ENCODE measurements around the gene ERH.

ERH gene

GRCh38 chr14:69355154-69355597 lies 42.9 kb downstream of the ERH start:
- no peak for DNase-seq

GRCh38 chr14:69354383-69355153 lies 43.5 kb downstream of the ERH start:
- DNase-seq, result no peak

- DNase-seq, result no peak
These were observed 44.9 kb downstream of the ERH start for GRCh38 chr14:69353168-69353567.

- DNase-seq, result no peak
These were observed 46.2 kb downstream of the ERH start for GRCh38 chr14:69351911-69352310.

- DNase-seq, result no peak
These were observed 46.7 kb downstream of the ERH start for GRCh38 chr14:69351385-69351784.

DNA sequence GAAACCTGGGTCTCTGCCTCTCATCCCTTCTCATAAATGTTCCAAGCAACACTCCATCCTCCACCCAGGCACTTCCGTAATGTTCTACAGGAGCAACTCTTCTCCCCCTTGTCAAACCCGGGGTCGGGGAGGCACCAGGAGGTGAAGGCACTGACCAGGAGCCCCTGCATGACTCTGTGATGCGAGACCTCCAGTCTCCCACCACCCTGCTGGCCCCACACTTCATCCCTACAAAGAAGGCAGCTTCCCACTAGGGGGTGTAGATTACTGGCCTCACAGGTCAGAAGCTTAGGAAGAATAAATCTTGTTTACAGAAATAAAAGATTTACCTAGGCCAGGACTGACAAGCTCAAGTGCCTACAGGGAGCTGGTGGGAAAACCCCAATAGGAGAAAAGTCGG lies 47.2 kb downstream of the ERH start:
- no peak for DNase-seq

DNA sequence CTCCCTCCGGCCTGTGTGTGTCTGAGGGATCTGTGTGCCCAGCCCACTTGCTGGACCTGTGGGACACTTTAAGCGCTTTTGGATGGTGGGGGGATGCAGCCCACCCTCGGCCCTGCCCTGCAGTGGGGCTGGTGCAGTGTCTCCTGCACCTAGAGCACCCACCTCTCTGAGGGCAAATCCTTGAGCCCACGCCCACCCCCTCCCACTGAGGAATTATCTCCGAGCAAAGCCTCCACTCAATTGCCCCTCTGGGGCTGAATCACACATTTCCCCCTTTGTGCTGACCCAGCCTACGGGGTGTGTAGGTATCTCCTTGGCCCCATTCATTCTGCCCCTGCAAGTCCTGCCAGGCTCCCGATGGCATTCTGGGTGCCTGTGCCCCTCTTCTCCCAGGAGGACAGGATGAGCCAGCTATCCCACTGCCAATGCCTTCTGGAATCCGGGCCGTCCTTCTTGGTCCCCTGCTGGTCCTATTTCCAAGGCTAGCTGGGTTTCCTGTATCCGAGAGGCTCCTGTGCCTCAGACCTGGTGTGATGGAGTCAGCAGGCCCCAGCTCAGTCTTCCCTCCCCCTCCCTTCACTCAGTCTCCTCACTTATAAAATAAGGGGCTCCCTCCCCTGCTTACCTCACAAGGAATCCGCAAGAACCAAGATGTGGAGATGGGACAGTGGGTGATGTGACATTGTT lies 48.9 kb downstream of the ERH start:
- DNase-seq, result no peak

DNA sequence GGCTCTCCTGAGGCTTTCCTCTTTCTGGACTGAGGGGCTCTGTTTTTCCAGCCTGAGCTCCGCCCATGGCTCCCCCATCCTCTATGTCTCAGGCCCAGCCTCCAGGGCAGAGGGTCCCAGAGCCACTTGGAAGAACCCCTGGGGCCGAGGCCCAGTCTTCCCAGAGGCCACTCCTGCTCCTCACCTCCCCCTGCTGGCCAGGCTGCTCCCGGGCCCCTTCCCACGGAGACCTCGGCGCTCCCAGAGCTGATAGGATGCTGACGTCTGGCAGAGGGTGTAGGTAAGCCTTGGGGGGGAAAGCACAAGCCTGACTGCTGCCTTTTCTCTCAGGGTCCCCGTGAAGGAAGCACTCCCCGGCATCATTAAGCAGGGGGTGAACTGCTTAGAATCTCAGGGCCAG lies 51.4 kb downstream of the ERH start:
- DNase-seq, result no peak

- DNase-seq, result no peak
These were observed 52.7 kb downstream of the ERH start for GRCh38 chr14:69345402-69345801.

DNA sequence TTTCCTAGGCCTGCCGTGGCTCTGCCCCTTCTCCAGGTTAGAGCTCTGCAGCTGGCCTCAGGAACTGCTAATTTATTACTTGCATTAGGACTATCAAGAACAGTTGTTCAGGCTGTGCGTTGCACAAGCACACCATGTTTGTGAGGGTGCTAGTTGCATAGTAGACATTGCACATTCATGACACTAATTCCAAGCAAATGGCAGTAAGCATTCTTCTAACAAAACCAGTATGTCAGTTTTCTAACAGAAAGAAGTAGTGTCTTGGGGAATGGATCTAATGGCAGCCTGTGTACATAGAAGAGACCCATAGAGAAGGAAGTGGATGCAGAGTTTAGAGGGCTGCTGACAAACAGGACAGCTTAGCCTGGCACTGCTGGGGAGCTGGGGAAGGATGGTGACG lies 53.9 kb downstream of the ERH start:
- DNase-seq, result no peak

DNA sequence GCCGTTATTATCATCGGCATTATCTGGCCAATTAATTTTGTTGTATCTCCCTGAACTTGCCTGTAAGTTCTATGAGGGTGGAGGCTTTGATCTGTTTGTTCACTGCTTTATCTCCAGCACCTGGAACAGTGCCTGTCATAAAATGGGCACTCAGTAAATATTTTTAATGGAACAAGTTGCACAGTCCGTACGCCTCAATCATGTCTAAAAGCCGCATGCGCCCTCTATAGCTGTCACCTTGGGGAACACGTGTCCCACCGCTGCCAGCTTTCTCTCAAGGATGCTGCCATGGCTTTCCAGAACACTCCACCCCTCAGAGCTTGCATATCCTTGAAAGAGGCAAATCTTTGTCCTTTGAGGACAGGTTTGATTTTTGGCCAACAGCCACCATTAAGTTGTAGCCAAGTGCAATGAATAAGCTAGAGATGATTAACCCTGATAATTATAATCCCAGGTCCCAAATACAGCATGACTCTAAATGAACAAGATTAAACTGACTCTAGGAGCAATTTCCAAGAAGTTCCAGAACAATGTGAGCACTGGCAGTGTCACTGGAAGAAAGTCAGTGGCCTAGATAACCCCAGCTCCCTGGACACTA lies 55.1 kb downstream of the ERH start:
- no peak for DNase-seq

- DNase-seq, result no peak
These were observed 58.7 kb downstream of the ERH start for GRCh38 chr14:69339426-69339825.

DNA sequence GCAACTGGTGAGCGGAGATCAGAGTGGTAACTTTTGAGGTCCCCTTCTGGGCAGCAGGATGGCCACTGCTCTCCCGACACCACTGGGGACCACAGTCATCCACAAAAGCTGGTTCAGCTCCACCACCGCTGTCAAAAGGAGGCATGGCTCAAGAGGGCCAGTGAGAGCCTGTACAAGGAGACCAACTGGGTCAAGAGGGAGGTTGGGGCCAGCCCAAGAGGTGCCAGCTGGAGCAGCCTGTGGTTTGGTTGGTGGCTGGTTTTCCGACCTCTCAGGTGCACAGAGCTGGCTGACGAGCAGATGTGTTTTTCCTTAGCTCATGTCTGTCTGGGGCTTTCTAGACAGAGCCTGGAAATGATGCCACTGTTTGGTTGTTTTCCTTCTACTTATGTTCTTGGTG lies 60.1 kb downstream of the ERH start:
- no peak for DNase-seq

GRCh38 chr14:69335371-69335771 lies 62.7 kb downstream of the ERH start:
- DNase-seq, result no peak

DNA sequence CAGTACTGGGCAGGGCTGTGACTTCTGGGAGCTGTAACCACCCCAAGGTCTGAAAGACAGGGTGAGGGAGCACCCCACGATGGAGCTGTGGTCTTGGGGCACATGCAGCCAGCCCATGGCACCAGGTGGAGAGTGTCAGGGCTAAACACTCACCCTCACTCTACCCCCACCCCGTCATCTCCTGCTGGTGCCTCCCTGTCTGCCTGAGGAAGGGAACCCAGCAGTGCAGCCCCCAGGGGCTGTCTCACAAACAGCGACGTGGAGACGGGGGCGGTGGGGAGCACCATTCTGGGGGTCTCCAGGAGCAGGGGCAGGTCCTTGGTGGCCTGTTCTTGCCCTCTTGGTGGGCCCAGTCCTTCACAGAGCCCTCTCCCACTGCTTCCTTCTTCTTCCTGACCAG lies 63.5 kb downstream of the ERH start:
- no peak for DNase-seq

- DNase-seq, result no peak
These were observed 64.2 kb downstream of the ERH start for GRCh38 chr14:69333791-69334337.

DNA sequence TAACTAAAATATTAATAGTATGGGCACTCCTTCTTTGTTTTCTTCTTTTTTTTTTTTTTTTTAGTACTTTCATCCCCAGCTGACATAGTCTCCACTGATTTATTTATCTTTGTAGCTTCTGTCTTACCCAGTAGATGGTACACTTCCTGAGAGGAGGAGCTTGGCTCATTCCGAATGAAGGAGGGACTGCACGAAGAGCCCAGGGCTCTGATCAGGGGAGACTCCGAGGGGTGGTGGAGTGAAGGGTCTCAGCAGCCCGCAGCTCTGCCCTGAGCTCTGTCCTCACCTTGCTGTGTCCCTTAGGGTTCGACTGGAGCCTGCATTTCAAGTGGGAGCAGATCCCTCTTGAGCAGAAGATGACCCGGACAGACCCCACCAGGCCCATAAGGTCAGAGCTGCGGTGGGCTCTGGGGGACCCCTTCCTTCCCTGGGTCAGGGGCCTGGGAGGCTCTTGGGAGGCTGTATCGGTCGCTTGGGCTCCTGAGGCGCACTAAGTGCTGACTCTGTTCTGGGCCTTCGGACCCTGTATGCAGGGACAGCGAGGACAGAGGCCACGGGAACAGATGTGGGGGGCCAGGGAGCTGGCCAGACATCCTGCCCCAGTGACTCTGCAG lies 65.2 kb downstream of the ERH start:
- DNase-seq, result no peak

- no peak for DNase-seq
These were observed 66.9 kb downstream of the ERH start for GRCh38 chr14:69331206-69331605.

Measured in retina (tissue), 1 donor.